Measurements from ENCODE around the gene SYT13.

- no peak for TF ChIP-seq EZH2 (IDR thresholded peaks at IDR 0.05)
- no peak for TF ChIP-seq POLR2A (IDR thresholded peaks at IDR 0.05; ENCODE audit: borderline replicate concordance, extremely low read depth, insufficient read depth, insufficient read length)
- TF ChIP-seq, protein P1, sequence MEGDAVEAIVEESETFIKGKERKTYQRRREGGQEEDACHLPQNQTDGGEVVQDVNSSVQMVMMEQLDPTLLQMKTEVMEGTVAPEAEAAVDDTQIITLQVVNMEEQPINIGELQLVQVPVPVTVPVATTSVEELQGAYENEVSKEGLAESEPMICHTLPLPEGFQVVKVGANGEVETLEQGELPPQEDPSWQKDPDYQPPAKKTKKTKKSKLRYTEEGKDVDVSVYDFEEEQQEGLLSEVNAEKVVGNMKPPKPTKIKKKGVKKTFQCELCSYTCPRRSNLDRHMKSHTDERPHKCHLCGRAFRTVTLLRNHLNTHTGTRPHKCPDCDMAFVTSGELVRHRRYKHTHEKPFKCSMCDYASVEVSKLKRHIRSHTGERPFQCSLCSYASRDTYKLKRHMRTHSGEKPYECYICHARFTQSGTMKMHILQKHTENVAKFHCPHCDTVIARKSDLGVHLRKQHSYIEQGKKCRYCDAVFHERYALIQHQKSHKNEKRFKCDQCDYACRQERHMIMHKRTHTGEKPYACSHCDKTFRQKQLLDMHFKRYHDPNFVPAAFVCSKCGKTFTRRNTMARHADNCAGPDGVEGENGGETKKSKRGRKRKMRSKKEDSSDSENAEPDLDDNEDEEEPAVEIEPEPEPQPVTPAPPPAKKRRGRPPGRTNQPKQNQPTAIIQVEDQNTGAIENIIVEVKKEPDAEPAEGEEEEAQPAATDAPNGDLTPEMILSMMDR (IDR thresholded peaks at IDR 0.05 in 2 of 3, conservative IDR thresholded peaks at IDR 0.05 in 1 of 3; ENCODE audit: borderline replicate concordance in 1 of 3, insufficient read depth in 1 of 3, low read depth in 2 of 3, low read length in 2 of 3), result no peak
- TF ChIP-seq POLR2AphosphoS5 (IDR thresholded peaks at IDR 0.05; ENCODE audit: low read depth, low read length), result no peak
- TF ChIP-seq ZFX (IDR thresholded peaks at IDR 0.05), result no peak
- no peak for TF ChIP-seq ATF3 (IDR thresholded peaks at IDR 0.05)
- no peak for TF ChIP-seq MAX (IDR thresholded peaks at IDR 0.05)
- TF ChIP-seq TCF7L2 (IDR thresholded peaks at IDR 0.05; ENCODE audit: borderline replicate concordance, extremely low read depth, insufficient read depth, insufficient read length), result no peak
- TF ChIP-seq ELF1 (IDR thresholded peaks at IDR 0.05; ENCODE audit: borderline replicate concordance, low read depth), result no peak
- no peak for TF ChIP-seq EZH2phosphoT487 (IDR thresholded peaks at IDR 0.05; ENCODE audit: borderline replicate concordance)
- no peak for TF ChIP-seq SP1 (IDR thresholded peaks at IDR 0.05; ENCODE audit: low read depth)
- TF ChIP-seq EGR1 (IDR thresholded peaks at IDR 0.05; ENCODE audit: low read depth), result no peak
- no peak for TF ChIP-seq SRF (IDR thresholded peaks at IDR 0.05; ENCODE audit: low read depth)
- TF ChIP-seq, protein P2, sequence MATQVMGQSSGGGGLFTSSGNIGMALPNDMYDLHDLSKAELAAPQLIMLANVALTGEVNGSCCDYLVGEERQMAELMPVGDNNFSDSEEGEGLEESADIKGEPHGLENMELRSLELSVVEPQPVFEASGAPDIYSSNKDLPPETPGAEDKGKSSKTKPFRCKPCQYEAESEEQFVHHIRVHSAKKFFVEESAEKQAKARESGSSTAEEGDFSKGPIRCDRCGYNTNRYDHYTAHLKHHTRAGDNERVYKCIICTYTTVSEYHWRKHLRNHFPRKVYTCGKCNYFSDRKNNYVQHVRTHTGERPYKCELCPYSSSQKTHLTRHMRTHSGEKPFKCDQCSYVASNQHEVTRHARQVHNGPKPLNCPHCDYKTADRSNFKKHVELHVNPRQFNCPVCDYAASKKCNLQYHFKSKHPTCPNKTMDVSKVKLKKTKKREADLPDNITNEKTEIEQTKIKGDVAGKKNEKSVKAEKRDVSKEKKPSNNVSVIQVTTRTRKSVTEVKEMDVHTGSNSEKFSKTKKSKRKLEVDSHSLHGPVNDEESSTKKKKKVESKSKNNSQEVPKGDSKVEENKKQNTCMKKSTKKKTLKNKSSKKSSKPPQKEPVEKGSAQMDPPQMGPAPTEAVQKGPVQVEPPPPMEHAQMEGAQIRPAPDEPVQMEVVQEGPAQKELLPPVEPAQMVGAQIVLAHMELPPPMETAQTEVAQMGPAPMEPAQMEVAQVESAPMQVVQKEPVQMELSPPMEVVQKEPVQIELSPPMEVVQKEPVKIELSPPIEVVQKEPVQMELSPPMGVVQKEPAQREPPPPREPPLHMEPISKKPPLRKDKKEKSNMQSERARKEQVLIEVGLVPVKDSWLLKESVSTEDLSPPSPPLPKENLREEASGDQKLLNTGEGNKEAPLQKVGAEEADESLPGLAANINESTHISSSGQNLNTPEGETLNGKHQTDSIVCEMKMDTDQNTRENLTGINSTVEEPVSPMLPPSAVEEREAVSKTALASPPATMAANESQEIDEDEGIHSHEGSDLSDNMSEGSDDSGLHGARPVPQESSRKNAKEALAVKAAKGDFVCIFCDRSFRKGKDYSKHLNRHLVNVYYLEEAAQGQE (IDR thresholded peaks at IDR 0.05; ENCODE audit: low read depth), result no peak
Observed at GRCh38 chr11:45304111-45304991, 18.2 kb upstream of the SYT13 start.
